ENCODE data around the gene NAT9. TPM values are rescaled to one million over a fixed set of nuclear protein-coding genes. Genes with fewer than 3 reads are reported as not detected.

NAT9 gene
- total RNA-seq, 1 donor from 2014 or later: 66.9 TPM

- H3K36me3 Mint-ChIP-seq (ENCODE audit: low read depth): no peaks in the 10 kb centered on the region
- TF ChIP-seq, protein P1, sequence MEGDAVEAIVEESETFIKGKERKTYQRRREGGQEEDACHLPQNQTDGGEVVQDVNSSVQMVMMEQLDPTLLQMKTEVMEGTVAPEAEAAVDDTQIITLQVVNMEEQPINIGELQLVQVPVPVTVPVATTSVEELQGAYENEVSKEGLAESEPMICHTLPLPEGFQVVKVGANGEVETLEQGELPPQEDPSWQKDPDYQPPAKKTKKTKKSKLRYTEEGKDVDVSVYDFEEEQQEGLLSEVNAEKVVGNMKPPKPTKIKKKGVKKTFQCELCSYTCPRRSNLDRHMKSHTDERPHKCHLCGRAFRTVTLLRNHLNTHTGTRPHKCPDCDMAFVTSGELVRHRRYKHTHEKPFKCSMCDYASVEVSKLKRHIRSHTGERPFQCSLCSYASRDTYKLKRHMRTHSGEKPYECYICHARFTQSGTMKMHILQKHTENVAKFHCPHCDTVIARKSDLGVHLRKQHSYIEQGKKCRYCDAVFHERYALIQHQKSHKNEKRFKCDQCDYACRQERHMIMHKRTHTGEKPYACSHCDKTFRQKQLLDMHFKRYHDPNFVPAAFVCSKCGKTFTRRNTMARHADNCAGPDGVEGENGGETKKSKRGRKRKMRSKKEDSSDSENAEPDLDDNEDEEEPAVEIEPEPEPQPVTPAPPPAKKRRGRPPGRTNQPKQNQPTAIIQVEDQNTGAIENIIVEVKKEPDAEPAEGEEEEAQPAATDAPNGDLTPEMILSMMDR (conservative IDR thresholded peaks at IDR 0.05): no peak
- no peaks in the 10 kb centered on the region for H3K9me3 Mint-ChIP-seq
- no peak overlapping the region for H3K27ac Mint-ChIP-seq (ENCODE audit: unreplicated experiment)
- peaks cover 15% of the 10 kb centered on the region for H3K27me3 Mint-ChIP-seq (ENCODE audit: low read depth)
- no peak for DNase-seq (ENCODE audit: low read depth, low spot score)
- H3K4me3 Mint-ChIP-seq: no peak overlapping the region
- H3K4me1 Mint-ChIP-seq: peaks cover 12% of the 10 kb centered on the region
These were observed 42.6 kb downstream of the NAT9 start for GRCh38 chr17:74733365-74734122.

DNA sequence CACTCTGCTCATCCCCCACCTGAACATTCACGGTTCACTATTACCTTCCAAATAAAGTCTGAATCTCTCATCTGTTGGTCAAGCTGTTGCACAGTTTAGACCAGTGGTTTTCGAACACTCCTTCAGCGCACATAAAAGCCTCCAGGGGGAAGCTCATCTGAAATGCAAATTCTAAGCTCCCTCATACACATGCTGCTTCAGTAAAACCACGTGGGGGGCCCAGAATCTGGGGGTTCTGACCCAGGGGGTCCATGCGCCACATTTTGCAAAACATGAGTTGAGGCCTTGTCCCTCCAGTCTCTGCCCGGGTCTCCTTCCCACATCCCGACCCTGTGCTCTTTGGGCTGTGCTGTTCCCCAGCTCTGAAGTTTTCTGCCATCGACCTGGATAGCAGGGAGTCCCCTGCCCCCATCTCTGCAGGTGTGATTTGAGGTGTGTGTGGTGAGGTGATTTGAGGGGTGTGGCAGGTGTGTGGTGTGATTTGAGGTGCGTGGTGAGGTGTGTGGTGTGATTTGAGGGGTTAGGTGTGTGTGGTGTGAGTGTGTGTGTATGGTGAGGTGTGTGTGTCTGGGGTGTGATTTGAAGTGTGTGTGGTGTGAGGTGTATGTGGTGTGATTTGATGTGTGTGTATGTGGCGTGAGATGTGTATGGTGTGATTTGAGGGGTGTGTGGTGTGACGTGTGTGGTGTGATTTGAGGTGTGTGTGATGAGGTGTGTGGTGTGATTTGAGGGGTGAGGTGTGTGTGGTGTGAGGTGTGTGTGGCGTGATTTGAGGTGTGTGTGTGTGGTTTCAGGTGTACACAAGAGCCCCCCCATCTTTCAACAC, 43.9 kb downstream of the NAT9 start:
- no peaks in the 10 kb centered on the region for H3K9me3 Mint-ChIP-seq
- no peak overlapping the region for H3K4me3 Mint-ChIP-seq
- TF ChIP-seq, protein P1 (conservative IDR thresholded peaks at IDR 0.05): no peak
- peaks cover 2% of the 10 kb centered on the region for H3K27me3 Mint-ChIP-seq (ENCODE audit: low read depth)
- H3K36me3 Mint-ChIP-seq (ENCODE audit: low read depth): no peaks in the 10 kb centered on the region
- H3K27ac Mint-ChIP-seq (ENCODE audit: unreplicated experiment): no peak overlapping the region
- H3K4me1 Mint-ChIP-seq: peaks cover 4% of the 10 kb centered on the region
- DNase-seq (ENCODE audit: low read depth, low spot score): no peak

- no peak overlapping the region for H3K27ac Mint-ChIP-seq (ENCODE audit: unreplicated experiment)
- DNase-seq (ENCODE audit: low read depth, low spot score): no peak
- no peaks in the 10 kb centered on the region for H3K27me3 Mint-ChIP-seq (ENCODE audit: low read depth)
These were observed 44.9 kb downstream of the NAT9 start for GRCh38 chr17:74731347-74731605.

DNA sequence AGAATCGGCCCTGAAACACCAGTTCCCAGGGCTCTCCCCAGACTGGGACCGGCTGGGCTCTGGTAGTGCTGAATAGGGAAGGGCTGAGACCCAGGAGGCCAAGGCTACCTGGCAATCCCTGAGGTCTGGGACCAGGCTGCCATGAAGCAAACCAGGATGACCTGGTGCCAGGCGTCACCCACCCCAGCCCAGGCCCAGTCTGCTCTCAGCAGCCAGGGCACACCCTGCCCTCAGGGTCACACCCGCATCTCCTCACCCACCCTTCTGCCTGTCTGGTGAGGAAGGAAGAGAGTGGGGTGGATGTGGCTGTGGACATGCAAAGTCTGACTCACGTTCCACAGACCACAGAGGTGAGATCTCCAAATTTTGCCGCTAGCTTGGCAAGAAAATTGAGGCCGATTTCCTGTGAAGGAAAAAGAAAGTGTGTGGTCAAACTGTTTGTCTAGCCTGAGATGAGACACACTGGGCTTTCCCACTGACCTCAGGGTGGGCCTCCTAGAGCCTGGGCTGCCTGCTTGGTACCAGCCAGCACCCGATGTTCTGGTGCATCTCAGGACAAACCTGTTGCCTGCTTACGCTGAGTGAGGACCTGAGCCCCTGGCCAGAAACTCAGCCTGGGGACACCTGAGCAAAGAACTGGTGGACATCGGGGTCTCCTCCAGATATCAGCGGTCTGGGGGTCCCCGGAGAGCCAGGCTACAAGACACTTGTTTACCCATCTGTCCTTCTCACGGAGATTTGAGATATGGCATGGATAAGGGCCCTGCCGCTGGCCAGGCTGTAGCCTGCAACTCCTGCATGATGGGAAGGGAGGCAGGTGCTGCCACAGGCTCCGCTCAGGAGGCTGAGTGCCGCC, 45.4 kb downstream of the NAT9 start:
- Mint-ChIP-seq H3K36me3 (ENCODE audit: low read depth) (no peaks in the 10 kb centered on the region), H3K27ac (ENCODE audit: unreplicated experiment) (no peak overlapping the region), H3K4me3 (no peak overlapping the region), H3K27me3 (ENCODE audit: low read depth) (no peaks in the 10 kb centered on the region), H3K4me1 (no peaks in the 10 kb centered on the region), H3K9me3 (no peaks in the 10 kb centered on the region)
- TF ChIP-seq, protein P1 (conservative IDR thresholded peaks at IDR 0.05): no peak
- no peak for DNase-seq (ENCODE audit: low read depth, low spot score)

More at GRCh38 chr17:74731347-74731605, 44.9 kb downstream of the NAT9 start:
- Mint-ChIP-seq H3K4me3 (no peak overlapping the region), H3K9me3 (no peaks in the 10 kb centered on the region), H3K36me3 (ENCODE audit: low read depth) (no peaks in the 10 kb centered on the region), H3K4me1 (peaks cover under 1% of the 10 kb centered on the region)
- TF ChIP-seq, protein P1 (conservative IDR thresholded peaks at IDR 0.05): no peak

GRCh38 chr17:74729866-74730265, 46.3 kb downstream of the NAT9 start:
- no peak overlapping the region for H3K27ac Mint-ChIP-seq (ENCODE audit: unreplicated experiment)
- no peaks in the 10 kb centered on the region for H3K9me3 Mint-ChIP-seq
- H3K4me1 Mint-ChIP-seq: no peaks in the 10 kb centered on the region
- no peak overlapping the region for H3K4me3 Mint-ChIP-seq
- no peak for DNase-seq (ENCODE audit: low read depth, low spot score)
- TF ChIP-seq, protein P1 (conservative IDR thresholded peaks at IDR 0.05): no peak
- no peaks in the 10 kb centered on the region for H3K36me3 Mint-ChIP-seq (ENCODE audit: low read depth)
- H3K27me3 Mint-ChIP-seq (ENCODE audit: low read depth): no peaks in the 10 kb centered on the region
